HepG2 (cell line): ENCODE measurements around the gene DENND4B. TPM values are rescaled to one million over a fixed set of nuclear protein-coding genes. Genes with fewer than 3 reads are reported as not detected.
"Not testable (repeated sequence)": the region's sequence is repeated elsewhere in the genome, so short reads cannot be mapped to it uniquely, and the experiment has no call there.

Experiments used
- ATAC-seq: fragments of 200-7000 bp; cut with Tn5 transposase; 3 replicates; pipeline ENCODE4 v1.9.1; 2020; ENCODE audit warnings: mild to moderate bottlenecking, moderate library complexity
- BruUV-seq: library from RNA; stranded (reverse); fragments of 400-500 nt; replicated peaks from 2 replicates; lab custom pipeline; 2021; lab: Mats Ljungman, UMichigan
- CTCF ChIA-PET: fragments of 300-600 bp; formaldehyde crosslinking; extraction: SDS; loops from one replicate; lab custom pipeline; 2021; ENCODE audit warnings: low total read pairs, inconsistent platforms, low intra/inter-chr PET ratio; lab: Yijun Ruan, JAX
- POLR2A ChIA-PET: fragments of 350-600 bp; sonication (Branson Sonifier 250); formaldehyde crosslinking; loops from one replicate; lab custom pipeline; 2020; ENCODE audit warnings: antibody characterized with exemption, inconsistent platforms; lab: Yijun Ruan, JAX
- DNase-seq: peaks from one replicate; pipeline ENCODE4 v3.0.0-alpha.2; 2015; ENCODE audit warnings: low spot score
- FAIRE-seq: peaks from 3 replicates; lab custom pipeline; 2011; peaks lifted over from hg19 to GRCh38; lab: Jason Lieb, UNC
- H2AFZ ChIP-seq: one replicate; pipeline ENCODE4 v1.6.1; 2011; ENCODE audit warnings: low read length, inconsistent platforms
- H3K27ac ChIP-seq: fragments of 300-600 bp; 3 replicates; pipeline ENCODE4 v1.8.0; 2011; ENCODE audit warnings: mixed run types, mild to moderate bottlenecking, mixed read lengths, low read length, inconsistent platforms; ENCODE audit not compliant: insufficient read depth; ENCODE audit errors: extremely low read length
- H3K27me3 ChIP-seq, 2 experiments: fragments of 200-600 bp in 1 of 2; 2 replicates in 1 of 2; 3 replicates in 1 of 2; pipeline versions ENCODE4 v1.6.0 to v1.8.0; 2011; ENCODE audit warnings: low read length in 2 of 2, mild to moderate bottlenecking in 2 of 2, moderate library complexity in 2 of 2, inconsistent platforms in 1 of 2; ENCODE audit not compliant: insufficient read depth in 2 of 2, control insufficient read depth in 1 of 2
- H3K36me3 ChIP-seq, 2 experiments: fragments of 200-600 bp in 1 of 2; replicated peaks in 1 of 2; 2 replicates in 1 of 2; 3 replicates in 1 of 2; pipeline versions ENCODE4 v1.5.1 to v1.8.0; 2011; ENCODE audit warnings: low read length in 2 of 2, inconsistent platforms in 1 of 2; ENCODE audit not compliant: insufficient read depth in 2 of 2, control insufficient read depth in 1 of 2
- H3K4me1 ChIP-seq: 2 replicates; pipeline ENCODE4 v1.5.1; 2012; ENCODE audit warnings: low read length, inconsistent platforms; ENCODE audit not compliant: insufficient read depth
- H3K4me2 ChIP-seq: 2 replicates; pipeline ENCODE4 v1.6.0; 2011; ENCODE audit warnings: low read depth, low read length, inconsistent platforms
- H3K4me3 ChIP-seq, 3 experiments: fragments of 200-600 bp in 1 of 3; sonication (generic), shearing (Covaris generic) in 1 of 3; replicated peaks in 1 of 3; 2 replicates each; pipeline ENCODE4 v1.5.1; 2011 to 2016; ENCODE audit warnings: low read length in 3 of 3, inconsistent platforms in 2 of 3, low read depth in 2 of 3, mild to moderate bottlenecking in 2 of 3, control low read depth in 1 of 3, mixed read lengths in 1 of 3; ENCODE audit not compliant: insufficient read depth in 1 of 3
- H3K79me2 ChIP-seq: one replicate; pipeline ENCODE4 v1.6.1; 2011; ENCODE audit warnings: low read length, inconsistent platforms; ENCODE audit not compliant: insufficient read depth
- H3K9ac ChIP-seq: 2 replicates; pipeline ENCODE4 v1.6.0; 2011; ENCODE audit warnings: mild to moderate bottlenecking, low read depth, low read length, inconsistent platforms; ENCODE audit not compliant: insufficient read depth
- H3K9me3 ChIP-seq: 2 replicates; pipeline ENCODE4 v1.5.1; 2012; ENCODE audit warnings: mild to moderate bottlenecking, low read length
- H4K20me1 ChIP-seq: 2 replicates; pipeline ENCODE4 v1.6.0; 2011; ENCODE audit warnings: inconsistent platforms, mild to moderate bottlenecking, low read length, moderate library complexity; ENCODE audit not compliant: insufficient read depth
- ELF4 ChIP-seq: sonication (generic); formaldehyde crosslinking; IDR thresholded peaks from 2 replicates; pipeline ENCODE4 v1.5.0; 2020; ENCODE audit warnings: missing genetic modification reagents, mild to moderate bottlenecking, moderate library complexity, borderline replicate concordance
- HMGA1 ChIP-seq: sonication (generic); formaldehyde crosslinking; conservative IDR thresholded peaks from 2 replicates; pipeline ENCODE4 v1.4.0; 2020; ENCODE audit warnings: missing genetic modification reagents
- HNF4A ChIP-seq: sonication (generic); formaldehyde crosslinking; IDR thresholded peaks from 2 replicates; pipeline ENCODE4 v1.4.0; 2020; ENCODE audit warnings: missing genetic modification reagents
- HNRNPUL1 ChIP-seq: fragments of 200-400 bp; formaldehyde crosslinking; IDR thresholded peaks from 2 replicates; pipeline ENCODE4 v1.6.1; 2017; ENCODE audit warnings: low read depth, mild to moderate bottlenecking, low read length, moderate library complexity
- KDM2A ChIP-seq: sonication (generic); formaldehyde crosslinking; IDR thresholded peaks from 2 replicates; pipeline ENCODE4 v1.4.0; 2020; ENCODE audit warnings: low read depth, missing genetic modification reagents, borderline replicate concordance
- POLR2A ChIP-seq, 2 experiments: IDR thresholded peaks; 2 replicates each; pipeline ENCODE4 v1.6.1; 2011; ENCODE audit warnings: low read depth in 2 of 2, low read length in 2 of 2, mild to moderate bottlenecking in 1 of 2, moderate library complexity in 1 of 2; ENCODE audit not compliant: insufficient read depth in 1 of 2
- RCOR2 ChIP-seq: IDR thresholded peaks from 2 replicates; pipeline ENCODE4 v1.6.1; 2016; ENCODE audit warnings: missing biosample characterization, missing genetic modification reagents
- STAT5B ChIP-seq: sonication (generic); formaldehyde crosslinking; IDR thresholded peaks from 2 replicates; pipeline ENCODE4 v1.4.0; 2020; ENCODE audit warnings: missing genetic modification reagents
- ZMYM4 ChIP-seq: sonication (generic); formaldehyde crosslinking; IDR thresholded peaks from 2 replicates; pipeline ENCODE4 v1.8.1; 2023; ENCODE audit warnings: mild to moderate bottlenecking, missing genetic modification reagents
- ZNF124 ChIP-seq: sonication (generic); formaldehyde crosslinking; IDR thresholded peaks from 2 replicates; pipeline ENCODE4 v1.4.0; 2020; ENCODE audit warnings: missing genetic modification reagents
- ZNF501 ChIP-seq: sonication (generic); formaldehyde crosslinking; IDR thresholded peaks from 2 replicates; pipeline ENCODE4 v1.5.1; 2020; ENCODE audit warnings: mild to moderate bottlenecking, moderate library complexity, missing genetic modification reagents
- ZNF615 ChIP-seq: sonication (generic); formaldehyde crosslinking; IDR thresholded peaks from 2 replicates; pipeline ENCODE4 v1.5.0; 2020; ENCODE audit warnings: mild to moderate bottlenecking, missing genetic modification reagents, borderline replicate concordance
- ZNF691 ChIP-seq: sonication (generic); formaldehyde crosslinking; IDR thresholded peaks from 2 replicates; pipeline ENCODE4 v1.4.0; 2020; ENCODE audit warnings: missing genetic modification reagents, low read depth, mild to moderate bottlenecking, borderline replicate concordance
- WGBS: methylation state at CpG from one replicate; pipeline ENCODE4 v1.1.6; 2017; ENCODE audit warnings: low lambda C conversion rate; 5-methylcytosine and 5-hydroxymethylcytosine counted together
- in situ Hi-C: cut with HindIII; loops from 2 replicates; pipeline ENCODE4 v1.10.0; 2017; ENCODE audit warnings: low pct_unique_long_range_greater_than_20kb; ENCODE audit not compliant: extremely low pct_ligation_motif_present
- intact Hi-C: fragments of 100-400 bp; cut with micrococcal nuclease; formaldehyde crosslinking; loops from one replicate; pipeline ENCODE4 v1.10.0; 2022; ENCODE audit not compliant: unreplicated experiment
- polyA plus RNA-seq, 8 experiments: library from polyadenylated mRNA; depleted of rRNA in 3 of 8; stranded (reverse) in 7 of 8; unstranded in 1 of 8; fragments of >200 nt; fragmentation: Illumina TruSeq in 4 of 8; extraction: Trizol in 4 of 8; gene quantifications; 2 replicates each; pipeline versions ENCODE4 v1.2.1 to v1.2.3, GENCODE V29; 2011 to 2016; ENCODE audit warnings: low read depth in 4 of 8, missing spikeins in 1 of 8, mixed read lengths in 1 of 8; ENCODE audit not compliant: insufficient read depth in 1 of 8
- total RNA-seq, 5 experiments: library from RNA; depleted of rRNA; stranded (reverse); fragments of >200 nt; fragmentation: Illumina TruSeq; extraction: Trizol; gene quantifications; 2 replicates each; pipeline ENCODE4 v1.2.3, GENCODE V29; 2016; ENCODE audit warnings: low read depth in 1 of 5

The DENND4B gene
- total and polyA plus RNA-seq, 2 of the 13 experiments (the other 11 are each of a cell fraction or from before 2014, with no cell fraction given): 15.1 to 20.3 TPM

GRCh38 chr1:153916297-153916696 is 30.2 kb downstream of the DENND4B start:
- intact Hi-C loops: loop anchor here (10.0 kb wide), 1 partner anchor 91 kb away; no protein-coding TSS in a partner anchor
- H2AFZ ChIP-seq: no peak overlapping the region
- H3K36me3 ChIP-seq: peaks cover 0 to 3% of the 10 kb centered on the region in 2 experiments; a peak in 2 of 5 replicates
- peaks cover 75% of the 10 kb centered on the region for H3K79me2 ChIP-seq
- in situ Hi-C loops: no loop called here
- peaks cover 33% of the 10 kb centered on the region for H4K20me1 ChIP-seq
- POLR2A ChIA-PET: no interaction called here
- FAIRE-seq (no peak), ATAC-seq (no peak), DNase-seq (no peak)
- no peak overlapping the region for H3K27ac ChIP-seq
- BruUV-seq: no TSS peak
- WGBS: 99% methylated on average over 4 of the region's 4 CpGs
- no peak overlapping the region for H3K4me3 ChIP-seq
- H3K9ac ChIP-seq: no peak overlapping the region
- H3K27me3 ChIP-seq: no peaks in the 10 kb centered on the region
- no peaks in the 10 kb centered on the region for H3K9me3 ChIP-seq
- no peak overlapping the region for H3K4me2 ChIP-seq
- peaks cover 49% of the 10 kb centered on the region for H3K4me1 ChIP-seq
- CTCF ChIA-PET: no interaction called here
- no peak for TF ChIP-seq KDM2A
- no peak for TF ChIP-seq ZNF615 (CRISPR knock-in tag)
- TF ChIP-seq HNRNPUL1: no peak
- TF ChIP-seq POLR2A (IDR thresholded peaks at IDR 0.05; ENCODE audit: insufficient read depth in 1 of 2, low read depth in 2 of 2, low read length in 2 of 2): no peak
- no peak for TF ChIP-seq ZNF124 (CRISPR knock-in tag)
- TF ChIP-seq HMGA1 (CRISPR knock-in tag): no peak
- TF ChIP-seq STAT5B (CRISPR knock-in tag): no peak

DNA sequence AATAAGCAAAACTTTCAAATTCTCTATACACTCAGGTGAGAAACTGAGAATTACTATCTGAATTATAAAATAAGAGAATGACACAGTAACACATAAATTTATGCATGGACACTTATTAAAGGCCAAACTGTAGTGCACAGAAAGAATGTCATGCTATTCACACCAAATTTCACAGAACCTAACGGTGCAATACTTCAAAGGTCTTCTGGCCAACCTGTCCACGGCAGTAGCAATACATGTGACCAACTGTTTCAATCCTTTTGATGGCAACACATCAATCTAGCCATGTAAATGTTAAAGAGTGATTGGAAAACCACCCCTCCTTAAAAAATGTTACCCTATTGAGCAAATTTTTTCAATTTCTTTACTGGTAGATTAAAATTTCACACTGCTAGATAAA is 34.2 kb downstream of the DENND4B start:
- 76% methylated on average over 2 of the region's 2 CpGs for WGBS
- Histone ChIP-seq H3K36me3 (peaks cover 0 to 3% of the 10 kb centered on the region in 2 experiments; a peak in 1 of 5 replicates), H3K9me3 (no peaks in the 10 kb centered on the region), H4K20me1 (peaks cover 14% of the 10 kb centered on the region; the same call in 1 of the 2 replicates), H3K4me3 (no peak overlapping the region), H3K27me3 (no peaks in the 10 kb centered on the region), H3K9ac (no peak overlapping the region), H3K4me1 (peaks cover 26% of the 10 kb centered on the region), H3K27ac (peak overlapping the region; percentile 35), H3K79me2 (peaks cover 61% of the 10 kb centered on the region), H2AFZ (no peak overlapping the region), H3K4me2 (no peak overlapping the region)
- FAIRE-seq (no peak), DNase-seq (no peak), ATAC-seq (no peak)
- in situ Hi-C loops (no loop called here), intact Hi-C loops (loop anchor here (10.0 kb wide), 1 partner anchor 88 kb away; no protein-coding TSS in a partner anchor)
- TF ChIP-seq ZMYM4 (no peak), ELF4 (CRISPR knock-in tag) (no peak), HMGA1 (CRISPR knock-in tag) (no peak), RCOR2 (CRISPR knock-in tag) (no peak), HNF4A (CRISPR knock-in tag) (no peak), ZNF691 (CRISPR knock-in tag) (no peak), ZNF501 (no peak)
- CTCF ChIA-PET: no interaction called here
- POLR2A ChIA-PET: no interaction called here
- BruUV-seq: no TSS peak

DNA sequence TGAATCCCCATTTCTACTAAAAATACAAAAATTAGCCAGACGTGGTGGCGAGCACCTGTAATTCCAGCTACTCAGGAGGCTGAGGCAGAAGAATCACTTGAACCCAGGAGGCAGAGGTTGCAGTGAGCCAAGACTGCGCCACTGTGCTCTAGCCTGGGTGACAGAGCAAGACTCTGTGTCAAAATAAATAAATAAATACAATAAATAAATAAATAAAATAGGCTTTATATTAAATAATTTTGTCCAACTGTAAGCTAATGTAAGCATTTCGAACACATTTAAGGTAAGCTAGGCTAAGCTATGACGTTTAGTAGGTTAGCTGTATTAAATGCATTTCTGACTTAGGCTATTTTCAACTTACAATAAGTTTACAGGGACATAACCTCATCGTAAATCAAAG is 36.0 kb downstream of the DENND4B start:
- H3K36me3 ChIP-seq, H2AFZ ChIP-seq, POLR2A ChIA-PET, H3K9ac ChIP-seq, FAIRE-seq, BruUV-seq, H3K9me3 ChIP-seq, ATAC-seq, H3K27ac ChIP-seq, in situ Hi-C loops, H3K4me2 ChIP-seq, DNase-seq, H3K27me3 ChIP-seq, H3K4me3 ChIP-seq, CTCF ChIA-PET: not testable (repeated sequence)
- Histone ChIP-seq H3K4me1 (peaks cover 18% of the 10 kb centered on the region), H3K79me2 (peaks cover 65% of the 10 kb centered on the region), H4K20me1 (peaks cover 14% of the 10 kb centered on the region; the same call in 1 of the 2 replicates)
- 94% methylated on average over 6 of the region's 6 CpGs for WGBS
- intact Hi-C loops: loop anchor here (10.0 kb wide), 1 partner anchor 86 kb away; no protein-coding TSS in a partner anchor
